ENCODE measurements around the gene ART1. TPM values are rescaled to one million over a fixed set of nuclear protein-coding genes. Genes with fewer than 3 reads are reported as not detected.
A peak's percentile ranks its signal among the peaks of the same experiment; 100 is the strongest.
"Not testable (repeated sequence)": the region's sequence is repeated elsewhere in the genome, so short reads cannot be mapped to it uniquely, and the experiment has no call there.

Gene ART1, protein sequence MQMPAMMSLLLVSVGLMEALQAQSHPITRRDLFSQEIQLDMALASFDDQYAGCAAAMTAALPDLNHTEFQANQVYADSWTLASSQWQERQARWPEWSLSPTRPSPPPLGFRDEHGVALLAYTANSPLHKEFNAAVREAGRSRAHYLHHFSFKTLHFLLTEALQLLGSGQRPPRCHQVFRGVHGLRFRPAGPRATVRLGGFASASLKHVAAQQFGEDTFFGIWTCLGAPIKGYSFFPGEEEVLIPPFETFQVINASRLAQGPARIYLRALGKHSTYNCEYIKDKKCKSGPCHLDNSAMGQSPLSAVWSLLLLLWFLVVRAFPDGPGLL
- polyA plus RNA-seq (2012; ENCODE audit: missing spikeins), result not detected

DNA sequence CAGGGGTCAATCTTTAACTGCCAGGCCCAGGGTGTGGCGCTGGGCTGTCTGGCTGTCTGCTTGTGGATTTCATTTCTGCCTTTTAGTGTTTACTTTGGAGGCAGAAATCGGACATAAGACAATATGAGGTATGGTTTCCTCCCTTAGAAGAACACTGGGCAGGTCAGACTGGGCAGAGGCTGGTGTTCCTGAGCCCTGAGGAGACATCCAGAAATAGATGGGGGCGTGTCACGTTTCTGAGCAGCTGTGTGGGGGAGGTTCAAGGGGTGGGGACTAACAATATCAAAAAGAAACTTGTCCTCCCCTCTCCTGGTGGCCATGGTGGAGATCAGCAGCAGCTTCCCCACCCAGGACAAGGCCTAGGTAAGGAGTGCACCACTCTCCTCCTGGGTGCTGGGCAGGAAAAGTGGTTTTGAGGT lies at the start of gene ART1:
Gene ART1 (plus strand): TSS at position 312 of the 419 bp plus-strand sequence. CDS start 14,086 bp downstream, outside the sequence.
- DNase-seq (ENCODE audit: insufficient read length), result no peak
- TF ChIP-seq TAF1 (IDR thresholded peaks at IDR 0.05; ENCODE audit: borderline replicate concordance, low read depth, low read length), result no peak
- TF ChIP-seq POLR2AphosphoS5 (IDR thresholded peaks at IDR 0.05; ENCODE audit: low read depth, low read length), result no peak
- no peak for TF ChIP-seq POLR2A (IDR thresholded peaks at IDR 0.05; ENCODE audit: low read depth, low read length)
- no peak for FAIRE-seq

- FAIRE-seq; DNase-seq (ENCODE audit: insufficient read length): not testable (repeated sequence)
These were observed 47.2 kb upstream of the ART1 start for GRCh38 chr11:3597743-3598142.

DNA sequence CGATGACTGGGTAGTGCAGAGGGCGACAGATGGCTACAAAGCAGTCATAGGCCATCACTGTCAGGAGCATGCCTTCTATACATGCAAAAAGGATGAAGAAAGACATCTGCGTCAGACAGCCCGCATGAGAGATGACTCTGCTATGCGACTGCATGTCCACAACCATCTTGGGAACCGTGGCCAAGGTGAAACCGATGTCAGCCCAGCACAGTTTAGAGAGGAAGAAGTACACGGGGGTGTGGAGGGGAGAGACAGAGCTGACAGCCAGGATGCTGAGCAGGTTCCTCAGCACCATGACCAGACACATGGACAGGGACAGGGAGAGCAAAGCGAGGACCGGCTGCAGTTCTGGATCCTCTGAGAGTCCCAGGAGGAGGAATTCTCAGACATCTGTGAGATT lies 44.7 kb upstream of the ART1 start:
- FAIRE-seq; DNase-seq (ENCODE audit: insufficient read length): not testable (repeated sequence)

- no peak for DNase-seq (ENCODE audit: insufficient read length)
- FAIRE-seq, result no peak
- TF ChIP-seq POLR2AphosphoS5 (IDR thresholded peaks at IDR 0.05; ENCODE audit: low read depth, low read length) (no peak), POLR2A (IDR thresholded peaks at IDR 0.05; ENCODE audit: low read depth, low read length) (no peak), TAF1 (IDR thresholded peaks at IDR 0.05; ENCODE audit: borderline replicate concordance, low read depth, low read length) (no peak)
These were observed 40.8 kb upstream of the ART1 start for GRCh38 chr11:3604167-3604566.

- no peak for FAIRE-seq
- TF ChIP-seq POLR2AphosphoS5 (IDR thresholded peaks at IDR 0.05; ENCODE audit: low read depth, low read length) (no peak), POLR2A (IDR thresholded peaks at IDR 0.05; ENCODE audit: low read depth, low read length) (no peak), TAF1 (IDR thresholded peaks at IDR 0.05; ENCODE audit: borderline replicate concordance, low read depth, low read length) (no peak)
- no peak for DNase-seq (ENCODE audit: insufficient read length)
These were observed 39.7 kb upstream of the ART1 start for GRCh38 chr11:3605283-3605662.

DNA sequence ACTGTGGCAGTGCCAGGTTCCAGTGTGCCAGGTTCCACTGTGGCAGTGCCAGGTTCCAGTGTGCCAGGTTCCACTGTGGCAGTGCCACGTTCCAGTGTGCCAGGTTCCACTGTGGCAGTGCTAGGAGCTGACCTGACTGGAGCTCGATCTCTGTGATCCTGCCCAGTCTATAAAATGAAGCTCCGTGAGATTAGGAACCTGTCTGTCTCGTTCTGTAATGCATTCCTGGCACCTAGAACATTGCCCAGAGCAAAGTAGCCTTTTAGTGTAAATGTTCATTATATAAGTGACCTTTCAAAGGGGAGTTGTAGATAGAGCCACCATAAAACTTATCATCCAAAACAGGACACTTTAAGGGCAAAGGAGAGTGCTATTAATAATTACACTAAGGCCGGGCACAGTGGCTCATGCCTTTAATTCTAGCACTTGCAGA lies 39.1 kb upstream of the ART1 start:
- FAIRE-seq (no peak), DNase-seq (ENCODE audit: insufficient read length) (no peak)
- TF ChIP-seq TAF1 (IDR thresholded peaks at IDR 0.05; ENCODE audit: borderline replicate concordance, low read depth, low read length), result no peak
- TF ChIP-seq POLR2A (IDR thresholded peaks at IDR 0.05; ENCODE audit: low read depth, low read length), result no peak
- TF ChIP-seq POLR2AphosphoS5 (IDR thresholded peaks at IDR 0.05; ENCODE audit: low read depth, low read length), result no peak

DNA sequence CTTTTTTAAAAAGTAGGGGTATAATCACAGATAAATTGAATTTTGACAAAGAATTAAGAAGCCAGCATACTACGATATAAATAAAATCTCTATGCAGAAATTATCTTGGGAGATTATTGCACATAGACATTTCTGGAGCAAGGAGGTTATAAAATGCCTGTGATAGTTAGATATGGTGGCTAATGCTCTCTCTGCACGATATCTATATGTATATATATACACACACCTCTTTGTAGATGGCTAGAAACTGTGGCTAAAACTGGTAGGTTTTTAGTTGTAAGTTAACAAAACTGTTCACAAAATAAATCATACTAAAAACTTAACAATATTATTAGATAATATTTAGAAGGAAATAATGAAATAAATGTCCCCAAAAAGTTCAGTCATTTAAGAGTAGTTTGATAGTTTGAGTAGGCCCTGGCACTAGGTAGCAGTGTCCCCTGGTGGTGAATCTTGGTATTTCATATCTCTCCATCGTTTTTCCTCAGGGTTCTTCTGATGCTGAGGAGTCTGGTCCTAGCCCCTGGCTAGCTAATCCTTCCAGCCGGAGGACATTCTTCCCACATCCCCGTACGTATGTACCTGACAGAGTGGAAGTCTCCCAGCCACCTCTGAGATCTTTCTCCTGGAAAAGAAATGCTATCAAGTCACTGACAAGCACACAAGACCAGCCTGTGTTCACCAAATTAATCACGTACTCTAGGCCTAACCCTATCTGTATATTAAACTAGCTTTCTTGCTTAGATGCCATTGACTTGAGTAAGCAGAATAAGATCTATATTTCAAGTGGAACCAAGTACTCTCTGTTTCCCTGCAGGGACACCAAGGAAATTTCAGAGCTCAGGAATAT lies 35.3 kb upstream of the ART1 start:
- TF ChIP-seq POLR2A (IDR thresholded peaks at IDR 0.05; ENCODE audit: low read depth, low read length), result no peak
- FAIRE-seq (peak; percentile 67), DNase-seq (ENCODE audit: insufficient read length) (no peak)

DNA sequence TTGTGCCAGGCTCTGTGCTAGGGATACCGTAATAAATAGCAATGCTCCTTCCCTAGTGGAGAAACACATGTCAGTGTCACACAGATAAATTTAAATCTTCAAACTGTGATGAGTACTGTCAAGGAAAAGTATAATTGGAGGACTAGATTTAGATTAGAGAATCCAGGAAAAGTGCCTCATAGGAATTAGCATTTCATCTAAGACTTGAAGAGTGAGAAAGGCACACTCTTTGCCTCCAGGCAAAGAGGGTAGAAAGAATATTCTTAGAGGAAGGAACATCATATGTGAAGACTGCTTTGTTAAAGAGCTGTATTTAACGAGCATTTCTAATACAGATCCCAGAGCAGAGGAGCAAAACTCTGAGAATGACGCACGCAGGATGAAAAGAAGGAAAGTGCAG lies 34.1 kb upstream of the ART1 start:
- DNase-seq (ENCODE audit: insufficient read length) (no peak), FAIRE-seq (no peak)
- TF ChIP-seq TAF1 (IDR thresholded peaks at IDR 0.05; ENCODE audit: borderline replicate concordance, low read depth, low read length), result no peak
- TF ChIP-seq POLR2A (IDR thresholded peaks at IDR 0.05; ENCODE audit: low read depth, low read length), result no peak
- TF ChIP-seq POLR2AphosphoS5 (IDR thresholded peaks at IDR 0.05; ENCODE audit: low read depth, low read length), result no peak

DNA sequence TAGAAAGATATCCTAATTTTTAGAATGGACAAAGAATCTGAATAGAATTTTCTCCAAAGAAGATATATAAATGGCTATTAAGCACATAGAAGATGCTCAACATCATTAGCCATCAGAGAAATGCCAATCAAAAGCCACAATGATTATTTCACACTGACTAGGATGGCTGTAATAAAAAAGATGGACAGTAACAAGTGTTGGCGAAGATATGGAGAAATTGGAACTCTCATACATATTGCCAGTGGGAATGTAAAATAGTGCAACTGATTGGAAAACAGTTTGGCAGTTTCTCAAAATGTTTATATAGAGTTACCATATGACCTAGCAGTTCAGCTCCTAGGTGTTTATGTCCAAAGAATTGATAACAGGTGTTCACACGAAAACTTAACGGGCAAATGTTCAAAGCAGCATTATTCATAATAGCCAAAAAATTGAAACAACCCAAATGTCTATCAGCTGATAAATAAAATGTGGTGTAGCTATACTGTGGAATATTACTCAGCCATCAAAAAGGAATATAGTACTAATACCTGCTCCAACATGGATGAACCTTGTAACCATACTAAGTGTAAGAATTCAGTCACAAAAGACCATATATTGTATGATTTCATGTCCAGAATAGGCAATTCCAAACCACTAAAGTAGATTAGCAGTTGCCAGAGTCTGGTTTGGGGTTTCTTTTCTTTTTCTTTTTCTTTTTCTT lies 32.8 kb upstream of the ART1 start:
- DNase-seq (ENCODE audit: insufficient read length), result no peak
- peak; percentile 5 for FAIRE-seq
- no peak for TF ChIP-seq POLR2A (IDR thresholded peaks at IDR 0.05; ENCODE audit: low read depth, low read length)
- TF ChIP-seq POLR2AphosphoS5 (IDR thresholded peaks at IDR 0.05; ENCODE audit: low read depth, low read length), result no peak
- no peak for TF ChIP-seq TAF1 (IDR thresholded peaks at IDR 0.05; ENCODE audit: borderline replicate concordance, low read depth, low read length)

- FAIRE-seq (peak; percentile 92), DNase-seq (ENCODE audit: insufficient read length) (no peak)
- TF ChIP-seq TAF1 (IDR thresholded peaks at IDR 0.05; ENCODE audit: borderline replicate concordance, low read depth, low read length), result no peak
- TF ChIP-seq POLR2AphosphoS5 (IDR thresholded peaks at IDR 0.05; ENCODE audit: low read depth, low read length), result no peak
- TF ChIP-seq POLR2A (IDR thresholded peaks at IDR 0.05; ENCODE audit: low read depth, low read length), result no peak
These were observed 30.8 kb upstream of the ART1 start for GRCh38 chr11:3613998-3614741.

DNA sequence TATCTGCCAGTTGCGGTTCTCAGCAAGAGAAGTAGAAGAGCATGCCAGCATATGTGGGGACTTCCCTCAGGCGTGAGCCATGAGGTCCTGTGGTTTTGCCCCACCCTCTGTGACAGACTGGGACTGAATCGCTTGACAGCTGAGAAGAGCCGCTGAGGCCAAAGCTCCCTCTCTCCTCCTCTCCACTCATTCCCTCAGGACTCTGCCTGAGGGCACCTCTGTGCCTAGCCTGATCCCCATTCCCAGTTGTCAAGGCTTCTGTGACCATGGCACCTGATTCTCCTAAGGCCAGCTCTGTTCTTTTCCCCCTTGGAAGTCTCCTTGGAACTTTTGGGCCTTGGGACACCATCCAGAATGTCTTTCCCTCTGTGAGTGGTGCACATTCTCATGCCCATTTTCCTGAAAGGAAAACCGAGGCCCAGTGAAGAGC lies 30.2 kb upstream of the ART1 start:
- FAIRE-seq (peak; percentile 9), DNase-seq (ENCODE audit: insufficient read length) (no peak)
- TF ChIP-seq POLR2AphosphoS5 (IDR thresholded peaks at IDR 0.05; ENCODE audit: low read depth, low read length), result no peak
- no peak for TF ChIP-seq POLR2A (IDR thresholded peaks at IDR 0.05; ENCODE audit: low read depth, low read length)
- TF ChIP-seq TAF1 (IDR thresholded peaks at IDR 0.05; ENCODE audit: borderline replicate concordance, low read depth, low read length), result no peak

Measured in GM12892 (cell line).